GM23338 (cell line): ENCODE measurements around the gene TSPAN5.

Experiments used
- CREB1 ChIP-seq: fragments of 250-450 bp; sonication (Bioruptor Pico); IDR thresholded peaks from 2 replicates; pipeline ENCODE4 v1.5.0; 2020; ENCODE audit warnings: low read depth, mild to moderate bottlenecking, moderate library complexity
- CTCF ChIP-seq, 2 experiments: fragments of 200-600 bp in 1 of 2; sonication (generic) in 1 of 2; conservative IDR thresholded peaks; 2 replicates each; pipeline versions ENCODE4 v1.5.1 to v1.6.1; 2016 to 2017; ENCODE audit warnings: antibody characterized with exemption in 2 of 2, low read depth in 2 of 2, mild to moderate bottlenecking in 2 of 2, moderate library complexity in 1 of 2
- EZH2 ChIP-seq: fragments of 200-600 bp; sonication (generic); IDR thresholded peaks from one replicate; pipeline ENCODE4 v1.8.0; 2017; ENCODE audit warnings: antibody characterized with exemption, mild to moderate bottlenecking, low read depth; ENCODE audit not compliant: unreplicated experiment
- POLR2AphosphoS5 ChIP-seq: IDR thresholded peaks from 2 replicates; pipeline ENCODE4 v1.6.1; 2016; ENCODE audit warnings: antibody characterized with exemption, low read depth
- ZNF331 ChIP-seq: fragments of 250-450 bp; sonication (Bioruptor Pico); IDR thresholded peaks from 2 replicates; pipeline ENCODE4 v1.5.0; 2020; ENCODE audit warnings: low read depth, mild to moderate bottlenecking, moderate library complexity
- TF ChIP-seq, protein P1 (sequence below): IDR thresholded peaks from one replicate; pipeline ENCODE4 v1.6.1; 2018; ENCODE audit warnings: antibody characterized with exemption; ENCODE audit not compliant: unreplicated experiment

DNA sequence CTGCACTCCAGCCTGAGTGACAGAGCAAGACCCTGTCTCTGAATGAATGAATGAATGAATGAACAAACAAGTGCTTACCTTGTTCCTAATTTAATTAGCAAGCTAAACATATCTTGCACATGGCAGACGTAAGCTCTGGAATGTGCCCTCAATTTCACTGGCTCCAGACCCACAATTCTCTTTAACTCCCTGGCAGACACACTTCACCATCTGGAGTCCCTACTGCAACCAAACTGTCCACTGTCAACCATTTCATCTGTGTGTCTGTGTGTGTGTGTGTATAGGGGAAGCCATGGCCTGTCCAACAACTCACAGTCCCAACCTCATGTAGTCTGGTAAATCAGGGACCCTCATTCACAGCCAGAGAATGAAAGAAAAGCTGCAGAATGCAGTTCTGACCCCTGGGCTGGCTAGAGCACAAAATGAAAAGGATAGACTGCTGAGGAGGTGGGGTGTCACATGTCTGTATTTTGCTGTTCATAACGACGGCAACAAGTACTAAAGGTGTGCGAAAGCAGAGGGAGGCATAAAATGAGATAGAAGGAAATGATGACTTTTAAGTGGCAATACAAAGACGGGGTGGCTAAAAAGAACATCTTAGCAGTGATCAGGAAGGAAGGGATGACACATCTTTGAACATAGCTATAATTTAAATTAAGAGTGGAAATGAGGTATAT is 114.1 kb downstream of the TSPAN5 start:
- TF ChIP-seq CTCF (conservative IDR thresholded peaks at IDR 0.05; ENCODE audit: low read depth in 2 of 2) (no peak), EZH2 (no peak), POLR2AphosphoS5 (no peak), ZNF331 (CRISPR knock-in tag) (no peak), CREB1 (CRISPR knock-in tag) (no peak)
- TF ChIP-seq, protein P1, sequence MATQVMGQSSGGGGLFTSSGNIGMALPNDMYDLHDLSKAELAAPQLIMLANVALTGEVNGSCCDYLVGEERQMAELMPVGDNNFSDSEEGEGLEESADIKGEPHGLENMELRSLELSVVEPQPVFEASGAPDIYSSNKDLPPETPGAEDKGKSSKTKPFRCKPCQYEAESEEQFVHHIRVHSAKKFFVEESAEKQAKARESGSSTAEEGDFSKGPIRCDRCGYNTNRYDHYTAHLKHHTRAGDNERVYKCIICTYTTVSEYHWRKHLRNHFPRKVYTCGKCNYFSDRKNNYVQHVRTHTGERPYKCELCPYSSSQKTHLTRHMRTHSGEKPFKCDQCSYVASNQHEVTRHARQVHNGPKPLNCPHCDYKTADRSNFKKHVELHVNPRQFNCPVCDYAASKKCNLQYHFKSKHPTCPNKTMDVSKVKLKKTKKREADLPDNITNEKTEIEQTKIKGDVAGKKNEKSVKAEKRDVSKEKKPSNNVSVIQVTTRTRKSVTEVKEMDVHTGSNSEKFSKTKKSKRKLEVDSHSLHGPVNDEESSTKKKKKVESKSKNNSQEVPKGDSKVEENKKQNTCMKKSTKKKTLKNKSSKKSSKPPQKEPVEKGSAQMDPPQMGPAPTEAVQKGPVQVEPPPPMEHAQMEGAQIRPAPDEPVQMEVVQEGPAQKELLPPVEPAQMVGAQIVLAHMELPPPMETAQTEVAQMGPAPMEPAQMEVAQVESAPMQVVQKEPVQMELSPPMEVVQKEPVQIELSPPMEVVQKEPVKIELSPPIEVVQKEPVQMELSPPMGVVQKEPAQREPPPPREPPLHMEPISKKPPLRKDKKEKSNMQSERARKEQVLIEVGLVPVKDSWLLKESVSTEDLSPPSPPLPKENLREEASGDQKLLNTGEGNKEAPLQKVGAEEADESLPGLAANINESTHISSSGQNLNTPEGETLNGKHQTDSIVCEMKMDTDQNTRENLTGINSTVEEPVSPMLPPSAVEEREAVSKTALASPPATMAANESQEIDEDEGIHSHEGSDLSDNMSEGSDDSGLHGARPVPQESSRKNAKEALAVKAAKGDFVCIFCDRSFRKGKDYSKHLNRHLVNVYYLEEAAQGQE: no peak
